B cell (primary cell): ENCODE measurements around the gene KRTAP10-12. TPM values are rescaled to one million over a fixed set of nuclear protein-coding genes. Genes with fewer than 3 reads are reported as not detected.

Experiments
- ATAC-seq: fragments of 200-7000 bp; cut with Tn5 transposase; one replicate; pipeline ENCODE4 v1.10.0; 2021; ENCODE audit warnings: low read depth, mild to moderate bottlenecking, moderate number of reproducible peaks, moderate library complexity
- CTCF ChIA-PET: fragments of 350-600 bp; sonication (Branson Sonifier 250); formaldehyde crosslinking; loops from one replicate; lab custom pipeline; 2021; ENCODE audit warnings: antibody characterized with exemption, inconsistent platforms; lab: Charles Lee
- POLR2A ChIA-PET: fragments of 350-600 bp; sonication (Branson Sonifier 250); formaldehyde crosslinking; loops from one replicate; lab custom pipeline; 2021; ENCODE audit warnings: antibody characterized with exemption; lab: Charles Lee
- DNase-seq: peaks from one replicate; pipeline ENCODE4 v3.0.0; 2013
- H2AFZ ChIP-seq: 2 replicates; pipeline ENCODE4 v1.6.1; 2012; ENCODE audit warnings: mild to moderate bottlenecking, low read depth, low read length; ENCODE audit not compliant: insufficient read depth, poor library complexity, severe bottlenecking
- H3K27ac ChIP-seq, 2 donors: 1 replicate in 1 of 2; 2 replicates in 1 of 2; pipeline ENCODE4 v1.5.1; 2012 to 2013; ENCODE audit warnings: low read length in 2 of 2, mild to moderate bottlenecking in 2 of 2, moderate library complexity in 1 of 2
- H3K27me3 ChIP-seq, 4 experiments: fragments of 200-600 bp in 1 of 4; sonication (generic) in 1 of 4; replicated peaks in 1 of 4; 1 replicate in 2 of 4; 2 replicates in 2 of 4; pipeline versions ENCODE4 v1.6.1 to v1.7.0; 2013 to 2016; ENCODE audit warnings: low read length in 3 of 4, mild to moderate bottlenecking in 2 of 4, mixed read lengths in 1 of 4, moderate library complexity in 1 of 4; ENCODE audit not compliant: insufficient read depth in 4 of 4, control insufficient read depth in 3 of 4; ENCODE audit errors: control extremely low read depth in 1 of 4
- H3K36me3 ChIP-seq, 2 experiments: replicated peaks in 1 of 2; 1 replicate in 1 of 2; 2 replicates in 1 of 2; pipeline versions ENCODE4 v1.6.1 to v1.7.1; 2013; ENCODE audit warnings: low read length in 1 of 2; ENCODE audit not compliant: insufficient read depth in 2 of 2, control insufficient read depth in 1 of 2; ENCODE audit errors: control extremely low read depth in 1 of 2, extremely low read depth in 1 of 2
- H3K4me1 ChIP-seq, 2 donors: fragments of 200-600 bp in 1 of 2; sonication (generic) in 1 of 2; 1 replicate in 1 of 2; 2 replicates in 1 of 2; pipeline versions ENCODE4 v1.5.1 to v1.6.1; 2013 to 2017; ENCODE audit warnings: low read length in 2 of 2; ENCODE audit not compliant: control insufficient read depth in 2 of 2, insufficient read depth in 2 of 2
- H3K4me2 ChIP-seq: replicated peaks from 2 replicates; pipeline ENCODE3; 2012; ENCODE audit warnings: mild to moderate bottlenecking, low read depth, low read length; ENCODE audit not compliant: poor library complexity, severe bottlenecking
- H3K4me3 ChIP-seq, 5 experiments: fragments of 200-600 bp in 1 of 5; sonication (generic) in 1 of 5; 1 replicate in 3 of 5; 2 replicates in 2 of 5; pipeline versions ENCODE4 v1.5.1 to v1.7.0; 2011 to 2016; ENCODE audit warnings: low read length in 4 of 5, mild to moderate bottlenecking in 4 of 5, low read depth in 2 of 5, control low read depth in 1 of 5, moderate library complexity in 1 of 5; ENCODE audit not compliant: insufficient read depth in 1 of 5; ENCODE audit errors: control extremely low read depth in 1 of 5, extremely low read depth in 1 of 5
- H3K79me2 ChIP-seq: fragments of 200-600 bp; sonication (generic); one replicate; pipeline ENCODE4 v1.6.0; 2016; ENCODE audit warnings: low read length; ENCODE audit not compliant: control insufficient read depth, insufficient read depth
- H3K9ac ChIP-seq: fragments of 200-600 bp; sonication (generic); 2 replicates; pipeline ENCODE4 v1.6.1; 2017; ENCODE audit warnings: mild to moderate bottlenecking, low read length, moderate library complexity
- H3K9me3 ChIP-seq, 3 donors: one replicate each; pipeline versions ENCODE4 v1.6.1 to v1.7.1; 2013; ENCODE audit warnings: low read length in 2 of 3; ENCODE audit not compliant: control insufficient read depth in 2 of 3, insufficient read depth in 1 of 3; ENCODE audit errors: control extremely low read depth in 1 of 3
- H4K20me1 ChIP-seq: 2 replicates; pipeline ENCODE4 v1.6.0; 2012; ENCODE audit warnings: mild to moderate bottlenecking, low read length; ENCODE audit not compliant: insufficient read depth, control insufficient read depth, poor library complexity, severe bottlenecking
- H3K27ac Mint-ChIP-seq: one replicate; pipeline ENCODE4 v1.8.0; 2021; ENCODE audit warnings: mixed read lengths
- H3K27me3 Mint-ChIP-seq: one replicate; pipeline ENCODE4 v1.8.0; 2021; ENCODE audit warnings: mixed read lengths
- H3K4me1 Mint-ChIP-seq: one replicate; pipeline ENCODE4 v1.8.0; 2021; ENCODE audit warnings: mixed read lengths
- H3K4me3 Mint-ChIP-seq: one replicate; pipeline ENCODE4 v1.8.0; 2021; ENCODE audit warnings: mixed read lengths
- H3K9me3 Mint-ChIP-seq: one replicate; pipeline ENCODE4 v1.8.0; 2022; ENCODE audit warnings: mixed read lengths; ENCODE audit not compliant: insufficient read depth
- EZH2 ChIP-seq: IDR thresholded peaks from 2 replicates; pipeline ENCODE4 v1.6.1; 2012; ENCODE audit warnings: borderline replicate concordance, low read depth, mild to moderate bottlenecking, moderate library complexity, low read length; ENCODE audit not compliant: insufficient read depth, poor library complexity, severe bottlenecking
- WGBS: methylation state at CpG from one replicate; pipeline ENCODE4 v1.1.5; 2013; ENCODE audit warnings: missing lambda C conversion rate; ENCODE audit not compliant: insufficient coverage; 5-methylcytosine and 5-hydroxymethylcytosine counted together
- intact Hi-C: fragments of 100-400 bp; cut with micrococcal nuclease; formaldehyde crosslinking; loops from one replicate; pipeline ENCODE4 v1.10.0; 2022
- polyA plus RNA-seq: library from polyadenylated mRNA; depleted of rRNA; stranded (reverse); fragments of >200 nt; gene quantifications from 2 replicates; pipeline ENCODE4 v1.2.3, GENCODE V29; 2012
- total RNA-seq, 2 donors: library from RNA; stranded (reverse); fragments of 120-200 nt in 1 of 2; gene quantifications; 1 replicate in 1 of 2; 2 replicates in 1 of 2; pipeline versions ENCODE4 v1.2.3 to v1.2.4, GENCODE V29; 2013 to 2022
- TF ChIP-seq, protein P1 (sequence below): fragments of 200-600 bp; IDR thresholded peaks from one replicate; pipeline ENCODE4 v1.8.0; 2022; ENCODE audit warnings: antibody characterized with exemption, mild to moderate bottlenecking

The KRTAP10-12 gene
- total and polyA plus RNA-seq, 2 donors (not counting 1 experiment from before 2014, with no cell fraction given) = not detected

DNA sequence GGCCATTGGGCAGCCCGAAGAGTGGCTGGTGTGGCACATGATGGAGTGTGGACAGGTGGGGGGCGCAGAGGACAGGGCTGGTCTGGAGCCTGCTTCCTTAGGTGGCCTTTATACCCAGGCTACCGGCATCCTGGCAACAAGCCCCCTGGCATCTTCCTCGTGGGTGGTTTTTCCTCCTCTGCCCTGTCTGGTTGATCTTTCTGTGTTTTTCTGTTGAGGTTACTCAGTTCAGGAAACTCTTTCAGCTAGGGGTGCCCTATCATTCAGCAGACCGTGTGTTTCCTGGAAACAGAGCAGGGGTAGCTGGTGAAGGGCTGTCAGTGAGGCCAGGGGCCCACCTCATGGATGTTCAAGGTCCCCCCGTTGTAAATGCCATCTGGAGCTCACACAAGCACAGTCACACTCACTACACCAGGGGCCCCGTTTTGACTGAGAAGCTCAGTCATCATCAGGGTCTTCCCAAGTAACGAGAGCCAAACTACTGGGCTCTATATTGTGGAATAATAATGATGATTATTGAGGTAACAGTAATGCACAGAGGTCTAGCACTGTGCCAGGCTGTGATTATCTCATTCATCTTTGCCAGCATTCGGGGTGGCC lies 42.3 kb upstream of the KRTAP10-12 start, which contains the start of gene KRTAP12-4:
KRTAP12-4 (minus strand) TSS at position 84 of the 600 bp plus-strand sequence; CDS start at position 39, 45 bp downstream.
- peaks cover 12% of the 10 kb centered on the region for H3K9me3 Mint-ChIP-seq
- ATAC-seq = no peak
- POLR2A ChIA-PET = no interaction called here

DNA sequence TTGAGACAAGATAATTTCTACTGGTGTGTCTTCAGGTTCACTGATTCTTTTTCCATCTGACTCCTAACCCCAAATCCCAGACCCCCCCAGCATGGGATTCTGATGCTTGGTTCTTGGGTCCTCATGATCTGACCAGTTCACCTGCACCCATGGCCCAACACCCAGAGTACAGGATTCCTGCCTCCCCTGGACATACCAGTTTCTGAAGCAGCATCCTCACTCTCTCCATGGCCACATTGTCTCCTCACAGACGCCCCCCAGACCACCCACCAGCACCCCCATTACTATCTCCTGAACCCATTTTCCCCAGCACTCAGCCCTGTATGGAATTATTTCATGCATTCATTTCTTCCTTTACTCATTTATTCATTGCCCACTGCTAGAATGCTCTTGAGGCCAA lies 40.1 kb upstream of the KRTAP10-12 start:
- Mint-ChIP-seq H3K27me3 (peaks cover 38% of the 10 kb centered on the region), H3K4me1 (peaks cover 2% of the 10 kb centered on the region), H3K27ac (no peak overlapping the region), H3K9me3 (peaks cover 12% of the 10 kb centered on the region), H3K4me3 (no peak overlapping the region)
- ATAC-seq (no peak), DNase-seq (no peak)
- H3K36me3 ChIP-seq = no peaks in the 10 kb centered on the region
- CTCF ChIA-PET = no interaction called here
- no peak overlapping the region for H3K4me2 ChIP-seq
- WGBS = 57% methylated on average over 1 of the region's 1 CpG
- peaks cover 0 to 16% (median 0%) of the 10 kb centered on the region in 4 experiments for H3K27me3 ChIP-seq
- peaks cover 3 to 32% (median 11%) of the 10 kb centered on the region in 3 donors for H3K9me3 ChIP-seq
- no peak overlapping the region for H3K4me3 ChIP-seq
- H3K9ac ChIP-seq = no peak overlapping the region
- no peaks in the 10 kb centered on the region for H4K20me1 ChIP-seq
- intact Hi-C loops = no loop called here
- H2AFZ ChIP-seq = no peak overlapping the region
- H3K79me2 ChIP-seq = no peaks in the 10 kb centered on the region
- no peak overlapping the region for H3K27ac ChIP-seq
- peaks cover 0 to 3% of the 10 kb centered on the region in 2 donors for H3K4me1 ChIP-seq
- TF ChIP-seq EZH2 = no peak
- TF ChIP-seq, protein P1, sequence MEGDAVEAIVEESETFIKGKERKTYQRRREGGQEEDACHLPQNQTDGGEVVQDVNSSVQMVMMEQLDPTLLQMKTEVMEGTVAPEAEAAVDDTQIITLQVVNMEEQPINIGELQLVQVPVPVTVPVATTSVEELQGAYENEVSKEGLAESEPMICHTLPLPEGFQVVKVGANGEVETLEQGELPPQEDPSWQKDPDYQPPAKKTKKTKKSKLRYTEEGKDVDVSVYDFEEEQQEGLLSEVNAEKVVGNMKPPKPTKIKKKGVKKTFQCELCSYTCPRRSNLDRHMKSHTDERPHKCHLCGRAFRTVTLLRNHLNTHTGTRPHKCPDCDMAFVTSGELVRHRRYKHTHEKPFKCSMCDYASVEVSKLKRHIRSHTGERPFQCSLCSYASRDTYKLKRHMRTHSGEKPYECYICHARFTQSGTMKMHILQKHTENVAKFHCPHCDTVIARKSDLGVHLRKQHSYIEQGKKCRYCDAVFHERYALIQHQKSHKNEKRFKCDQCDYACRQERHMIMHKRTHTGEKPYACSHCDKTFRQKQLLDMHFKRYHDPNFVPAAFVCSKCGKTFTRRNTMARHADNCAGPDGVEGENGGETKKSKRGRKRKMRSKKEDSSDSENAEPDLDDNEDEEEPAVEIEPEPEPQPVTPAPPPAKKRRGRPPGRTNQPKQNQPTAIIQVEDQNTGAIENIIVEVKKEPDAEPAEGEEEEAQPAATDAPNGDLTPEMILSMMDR = no peak
- POLR2A ChIA-PET = no interaction called here

More for the DNA sequence above, 42.3 kb upstream of the KRTAP10-12 start, which contains the start of gene KRTAP12-4:
- no peak within 1 kb of the TSS for H3K4me3 ChIP-seq
- peaks cover 0 to 3% of the 10 kb centered on the region in 2 donors for H3K4me1 ChIP-seq
- H3K9me3 ChIP-seq = peaks cover 3 to 32% (median 11%) of the 10 kb centered on the region in 3 donors
- no peak for DNase-seq
- peaks cover 2% of the 10 kb centered on the region for H3K4me1 Mint-ChIP-seq
- no peak within 1 kb of the TSS for H3K4me2 ChIP-seq
- H3K27me3 ChIP-seq = peaks cover 0 to 16% (median 0%) of the 10 kb centered on the region in 4 experiments
- 68% methylated on average over 7 of the region's 9 CpGs for WGBS
- intact Hi-C loops = no loop called here
- H2AFZ ChIP-seq = no peak within 1 kb of the TSS
- CTCF ChIA-PET = no interaction called here
- H3K27ac ChIP-seq = no peak within 1 kb of the TSS
- H3K9ac ChIP-seq = no peak within 1 kb of the TSS
- H3K79me2 ChIP-seq = no peaks in the 10 kb centered on the region
- peaks cover 31% of the 10 kb centered on the region for H3K27me3 Mint-ChIP-seq
- no peaks in the 10 kb centered on the region for H4K20me1 ChIP-seq
- no peak for TF ChIP-seq EZH2
- TF ChIP-seq, protein P1 = no peak
- no peaks in the 10 kb centered on the region for H3K36me3 ChIP-seq
- H3K4me3 Mint-ChIP-seq = no peak within 1 kb of the TSS
- no peak within 1 kb of the TSS for H3K27ac Mint-ChIP-seq
